Inflammatory macrophage treated with lipopolysaccharide for 4 hours (primary cell): ENCODE data around the gene POC1A.
"Not testable (repeated sequence)": the region's sequence is repeated elsewhere in the genome, so short reads cannot be mapped to it uniquely, and the experiment has no call there.

ENCODE experiments used
- DNase-seq: peaks from one replicate; pipeline ENCODE4 v3.0.0-alpha.2; 2020

Gene POC1A

DNA sequence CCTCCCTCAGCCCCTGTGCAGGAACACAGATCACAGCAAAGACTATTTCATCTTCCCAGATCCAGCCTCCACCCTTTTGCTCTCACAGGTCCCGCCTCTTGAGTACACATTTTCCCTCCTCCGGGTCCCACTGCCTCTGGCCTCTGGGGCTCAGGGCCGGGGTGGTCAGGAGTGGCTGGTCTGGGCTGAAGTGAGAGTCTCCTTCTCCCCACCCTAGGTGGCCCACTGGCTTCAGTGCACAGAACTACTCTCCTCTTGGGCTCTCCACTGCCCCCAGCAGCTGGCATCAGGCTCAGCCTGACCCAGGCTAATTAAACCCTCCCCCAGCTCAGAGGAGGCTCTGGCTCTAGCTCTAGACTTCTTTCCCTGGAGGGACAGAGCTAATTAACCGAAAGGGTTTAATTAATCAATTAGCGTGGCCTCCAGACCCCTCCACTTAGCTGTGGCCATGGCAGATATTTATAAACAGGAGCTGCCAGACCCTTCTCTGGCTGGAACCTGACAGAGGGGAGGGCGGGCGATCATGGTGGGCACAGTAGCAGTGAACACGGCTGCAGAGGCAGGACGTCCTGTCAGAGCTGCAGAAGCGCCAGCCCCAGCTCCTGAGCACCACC, 113.0 kb downstream of the POC1A start:
- no peak for DNase-seq

DNA sequence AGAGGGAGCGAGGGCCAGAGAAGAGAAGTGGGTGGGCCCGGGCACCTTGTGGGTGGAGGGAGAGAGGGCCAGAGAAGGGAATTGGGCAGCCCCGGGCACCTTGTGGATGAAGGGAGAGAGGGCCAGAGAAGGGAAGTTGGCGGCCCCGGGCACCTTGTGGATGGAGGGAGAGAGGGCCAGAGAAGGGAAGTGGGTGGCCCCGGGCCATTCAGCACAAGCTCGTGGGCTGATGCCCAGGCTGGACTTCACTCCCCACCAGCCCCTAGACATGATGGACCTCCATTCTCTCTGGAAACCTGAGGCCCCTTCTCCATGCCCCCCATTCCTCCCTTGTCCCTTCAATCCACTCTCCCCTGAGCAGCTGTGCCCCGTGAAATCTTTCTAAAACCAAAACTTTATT, 113.6 kb downstream of the POC1A start:
- DNase-seq: no peak

DNA sequence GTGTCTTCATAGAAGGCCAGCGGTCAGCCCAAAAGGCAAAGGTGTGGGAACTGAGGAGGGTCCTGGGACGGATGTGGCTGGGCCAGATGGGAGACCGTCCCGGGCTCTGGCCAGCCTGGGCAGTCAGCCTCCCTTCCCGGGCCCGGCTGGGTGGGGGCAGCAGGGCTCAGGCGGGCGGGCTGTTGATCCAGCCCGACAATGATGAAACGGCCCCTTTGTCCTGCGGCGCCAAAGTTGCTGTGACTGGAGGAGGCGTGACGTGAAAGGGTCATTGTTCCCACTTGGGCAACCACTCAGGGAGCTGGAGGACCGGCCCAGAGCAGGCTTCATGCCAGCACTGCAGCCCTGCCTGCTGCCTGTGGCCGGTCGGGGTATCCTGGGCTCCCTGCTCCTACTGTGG, 114.4 kb downstream of the POC1A start:
- no peak for DNase-seq

DNA sequence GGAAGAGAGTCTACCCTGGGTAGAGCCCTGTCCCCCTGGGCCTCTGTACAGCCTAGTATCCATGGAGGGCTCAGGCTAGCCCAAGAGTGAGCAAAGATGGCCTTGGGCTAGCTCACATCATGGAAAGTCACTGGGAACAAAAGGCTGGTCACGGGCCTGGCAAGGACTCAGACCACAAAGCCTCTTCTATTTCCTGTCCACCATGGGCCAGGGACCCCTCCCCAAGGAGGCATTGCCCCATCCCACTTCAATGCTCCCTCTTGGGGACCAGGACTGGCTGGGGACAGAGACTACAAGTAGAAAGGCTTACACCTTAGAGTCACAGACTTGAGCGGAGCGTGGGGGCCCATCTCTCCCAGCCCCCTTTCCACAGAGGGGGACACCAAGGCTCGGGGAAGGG, 114.8 kb downstream of the POC1A start:
- DNase-seq: no peak

DNA sequence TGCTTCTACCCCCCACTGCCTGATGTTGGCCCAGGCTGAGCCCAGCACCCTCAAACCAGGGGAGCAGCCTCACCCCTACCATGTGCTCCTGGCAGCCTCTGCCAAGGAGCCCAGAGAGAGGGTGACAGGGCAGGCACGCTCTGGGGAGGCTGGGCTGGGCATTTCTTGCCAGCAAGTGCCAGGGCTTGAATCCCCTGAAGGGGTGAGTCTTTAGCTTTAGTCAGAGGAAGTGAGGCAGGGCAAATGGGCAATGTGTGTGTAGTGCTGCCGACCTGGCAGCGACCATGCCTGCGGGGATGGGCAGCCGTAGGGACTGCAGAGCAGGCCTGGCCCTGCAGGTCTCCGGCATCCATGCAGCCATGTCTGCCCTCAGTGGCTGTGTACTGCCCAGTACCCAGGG, 116.0 kb downstream of the POC1A start:
- DNase-seq: no peak

DNA sequence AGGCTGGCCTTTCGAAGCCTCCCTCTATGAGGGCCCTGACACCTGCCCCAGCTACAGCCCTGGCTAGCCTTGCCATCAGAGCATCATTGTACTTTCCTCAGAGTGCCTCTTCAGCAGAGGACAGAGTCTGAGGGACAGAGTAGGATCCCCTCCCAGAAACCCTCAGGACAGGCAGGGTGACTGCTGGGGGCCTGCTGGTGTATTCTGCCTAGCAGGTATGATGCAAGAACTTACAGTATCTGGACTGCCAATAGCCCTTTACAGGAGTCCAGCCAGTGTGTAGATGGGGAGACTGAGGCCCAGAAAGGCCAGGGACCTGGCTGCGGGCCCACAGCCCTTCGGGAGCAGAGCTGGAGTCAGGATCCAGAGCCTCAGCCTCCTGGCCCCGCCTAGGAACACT, 116.9 kb downstream of the POC1A start:
- no peak for DNase-seq

DNA sequence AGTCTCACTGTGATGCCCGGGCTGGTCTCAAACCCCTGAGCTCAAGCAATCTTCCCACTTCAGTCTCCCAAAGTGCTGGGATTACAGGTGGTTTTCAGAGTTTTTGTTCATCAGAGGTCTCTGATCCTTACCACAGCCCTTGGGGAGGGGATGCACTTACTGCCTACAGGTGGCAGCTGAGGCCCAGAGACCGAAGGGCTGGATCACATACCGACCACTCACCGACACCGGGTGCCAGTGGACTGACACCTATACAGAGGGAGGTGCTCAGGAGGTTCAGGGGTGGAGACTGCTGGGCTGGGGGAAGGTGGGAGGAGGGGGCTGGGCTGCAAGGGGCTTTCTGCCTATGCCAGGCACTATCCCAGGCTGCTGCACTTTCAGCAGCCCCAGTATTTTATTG, 117.4 kb downstream of the POC1A start:
- DNase-seq: no peak

DNA sequence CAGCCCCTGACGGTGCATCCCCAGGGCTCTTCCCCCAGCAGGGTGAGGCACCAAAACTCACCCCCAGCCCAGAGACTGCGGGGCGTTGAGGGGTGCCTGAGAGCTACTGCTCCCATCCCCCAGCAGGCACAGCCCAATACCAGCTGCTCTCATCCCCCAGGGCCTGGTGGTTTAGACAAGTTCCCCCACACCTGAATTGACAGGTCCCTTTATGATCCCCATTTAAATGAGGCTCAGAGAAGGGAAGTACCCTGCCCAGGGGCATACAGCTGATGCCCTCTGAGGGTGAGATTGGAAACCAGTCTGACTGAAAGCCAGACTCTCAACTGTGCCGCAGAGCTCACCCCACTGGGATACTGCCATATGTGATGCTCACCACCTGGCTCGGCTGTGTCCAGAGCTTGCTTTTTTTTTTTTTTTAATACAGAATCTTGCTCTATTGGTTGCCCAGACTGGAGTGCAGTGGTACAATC, 118.0 kb downstream of the POC1A start:
- DNase-seq: no peak

DNA sequence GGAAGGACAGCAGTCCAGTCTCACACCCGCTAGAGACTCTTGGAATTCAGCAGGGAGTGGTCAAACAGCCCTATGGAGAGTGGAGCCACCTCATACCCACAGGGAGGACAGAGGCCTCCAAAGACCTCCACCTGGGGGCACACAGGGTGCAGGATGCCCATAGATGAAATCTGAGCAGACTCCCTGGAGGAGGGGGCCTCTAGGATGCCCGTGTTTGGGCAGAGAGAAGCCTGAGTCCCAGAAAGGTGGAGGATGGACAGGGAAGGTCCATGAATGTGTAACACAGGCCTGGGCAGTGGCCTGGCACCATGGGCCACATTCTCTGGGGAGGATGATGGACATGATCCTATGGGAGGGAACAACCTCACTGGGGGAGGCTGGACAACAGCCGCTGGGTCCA, 119.6 kb downstream of the POC1A start:
- DNase-seq: no peak

DNA sequence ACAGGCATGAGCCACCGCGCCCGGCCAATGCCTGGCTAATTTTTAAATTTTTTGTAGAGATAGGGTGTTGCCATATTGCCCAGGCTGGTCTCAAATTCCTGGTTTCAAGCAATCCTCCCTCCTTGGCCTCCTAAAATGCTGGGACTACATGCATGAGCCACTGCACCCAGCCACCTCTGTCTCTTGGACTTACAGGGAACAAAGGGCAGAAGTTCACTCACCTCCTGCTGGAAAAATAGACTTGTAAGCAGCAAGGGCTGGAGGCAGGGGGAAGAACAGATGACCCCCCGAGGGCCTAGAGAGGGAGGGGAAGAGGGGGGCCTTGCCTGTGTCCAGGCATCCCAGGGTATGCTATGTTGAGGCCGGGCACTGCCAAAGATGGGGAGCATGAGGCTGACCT, 120.0 kb downstream of the POC1A start:
- no peak for DNase-seq

DNA sequence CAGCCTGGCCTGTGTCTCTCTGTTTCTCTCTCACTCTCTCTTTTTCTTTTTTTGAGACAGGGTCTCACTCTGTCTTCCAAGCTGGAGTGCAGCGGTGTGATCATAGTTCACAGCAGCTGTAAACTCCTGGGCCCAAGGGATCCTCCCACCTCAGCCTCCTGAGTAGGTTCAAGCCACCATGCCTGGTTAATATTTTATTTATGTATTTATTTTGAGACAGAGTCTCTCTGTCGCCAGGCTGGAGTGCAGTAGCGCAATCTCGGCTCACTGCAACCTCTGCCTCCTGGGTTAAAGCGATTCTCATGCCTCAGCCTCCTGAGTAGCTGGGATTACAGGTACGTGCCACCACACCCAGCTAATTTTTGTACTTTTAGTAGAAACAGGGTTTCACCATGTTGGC, 120.5 kb downstream of the POC1A start:
- DNase-seq: not testable (repeated sequence)

DNA sequence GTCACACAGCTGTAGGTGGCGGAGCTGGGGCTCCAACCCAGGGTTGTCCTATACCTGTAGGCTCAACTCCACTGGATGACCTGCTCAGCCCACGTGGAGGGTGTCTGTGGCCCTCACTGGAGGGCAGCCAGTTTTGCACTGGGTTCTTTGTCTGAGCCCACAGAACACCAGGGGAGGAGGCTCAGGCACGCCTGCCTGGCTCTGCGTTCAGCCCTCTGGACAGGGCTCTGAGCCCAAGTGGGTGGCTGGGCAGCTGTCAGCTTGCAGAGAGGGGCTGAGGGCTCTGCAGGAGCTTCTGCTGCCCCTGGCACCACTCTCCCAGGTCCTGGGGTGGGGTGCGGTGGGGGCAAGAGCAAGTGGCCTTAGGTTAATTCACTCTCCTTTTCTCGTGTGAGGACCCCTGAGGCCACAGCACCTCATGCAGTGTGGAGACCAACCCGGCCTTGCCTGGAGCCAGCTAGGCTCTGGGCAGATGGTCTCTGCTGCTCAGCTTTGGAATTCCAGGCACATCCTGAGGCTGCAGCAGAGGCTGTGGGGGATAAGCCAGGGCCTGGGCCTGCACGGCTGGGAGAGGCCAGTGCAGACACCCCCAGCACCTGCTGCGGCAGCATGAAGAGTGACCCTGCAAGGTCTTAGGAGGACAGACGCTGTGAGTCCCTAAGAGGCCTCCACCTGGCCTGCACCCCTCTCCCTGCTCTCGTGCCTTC, 121.4 kb downstream of the POC1A start:
- no peak for DNase-seq

DNA sequence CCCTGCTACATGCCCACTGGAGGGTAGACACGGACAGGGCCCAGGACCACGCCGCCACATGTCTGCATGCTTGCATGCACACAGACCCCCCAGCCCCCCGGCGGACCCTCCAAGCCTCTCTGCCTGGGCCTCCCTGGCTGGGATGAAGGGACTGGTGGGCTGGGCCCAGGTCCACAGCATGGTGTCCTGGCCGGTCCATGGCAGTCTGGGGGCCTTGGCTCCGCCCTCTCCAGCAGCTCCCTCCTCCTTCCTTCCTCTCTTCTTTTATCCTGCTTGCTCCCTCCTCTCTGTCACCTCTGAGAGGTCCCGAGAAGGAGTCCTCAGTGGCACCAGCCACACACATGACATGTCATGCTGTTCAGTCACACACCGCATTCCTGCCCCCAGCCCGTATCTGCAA, 122.3 kb downstream of the POC1A start:
- DNase-seq: no peak

DNA sequence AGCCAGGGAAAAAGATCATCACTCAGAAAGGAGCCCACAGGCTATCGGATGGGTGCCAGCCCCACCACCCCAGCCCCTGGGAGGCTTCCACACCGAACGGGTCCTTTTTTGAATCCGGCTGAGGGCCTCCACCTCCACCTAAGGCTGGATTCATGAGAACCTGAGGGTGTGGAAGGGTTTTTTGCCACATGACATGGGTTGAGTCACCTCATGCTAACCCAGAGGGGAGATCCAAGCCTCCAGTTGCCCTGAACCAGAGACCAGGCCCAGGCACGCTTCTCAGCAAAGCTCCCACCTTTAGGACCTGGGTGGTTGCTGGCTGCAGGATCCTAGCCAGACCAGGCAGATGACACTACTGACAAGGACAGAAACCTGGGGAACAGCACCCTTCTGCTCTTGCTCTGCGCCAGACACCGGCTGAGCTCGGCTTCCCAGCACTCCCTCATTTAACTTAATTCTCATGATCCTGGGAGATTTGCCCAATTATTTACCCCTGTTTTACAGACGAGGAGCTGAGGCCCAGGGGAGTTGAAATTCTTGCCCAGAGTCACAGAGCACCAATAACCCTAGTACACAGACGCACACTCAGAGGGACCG, 123.4 kb downstream of the POC1A start:
- no peak for DNase-seq

DNA sequence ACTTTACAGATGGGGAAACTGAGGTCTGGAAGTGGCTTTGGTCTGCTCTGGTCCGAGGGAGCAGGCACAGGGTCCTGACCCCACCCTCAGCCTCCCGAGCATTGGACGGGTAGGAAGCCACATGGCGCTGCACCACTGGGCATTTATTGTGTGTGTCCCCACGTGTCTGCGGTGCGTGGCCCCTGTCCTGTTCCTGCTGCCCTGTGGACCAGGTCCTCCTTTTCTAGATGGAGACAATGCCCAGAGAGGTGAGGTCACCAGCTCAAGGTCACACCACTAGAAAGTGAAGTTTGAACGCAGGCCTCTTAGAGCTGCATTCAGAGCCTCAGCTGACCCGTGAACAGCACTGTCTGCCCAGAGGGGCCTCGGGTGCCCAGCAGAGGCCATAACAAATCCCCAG, 124.7 kb downstream of the POC1A start:
- no peak for DNase-seq

DNA sequence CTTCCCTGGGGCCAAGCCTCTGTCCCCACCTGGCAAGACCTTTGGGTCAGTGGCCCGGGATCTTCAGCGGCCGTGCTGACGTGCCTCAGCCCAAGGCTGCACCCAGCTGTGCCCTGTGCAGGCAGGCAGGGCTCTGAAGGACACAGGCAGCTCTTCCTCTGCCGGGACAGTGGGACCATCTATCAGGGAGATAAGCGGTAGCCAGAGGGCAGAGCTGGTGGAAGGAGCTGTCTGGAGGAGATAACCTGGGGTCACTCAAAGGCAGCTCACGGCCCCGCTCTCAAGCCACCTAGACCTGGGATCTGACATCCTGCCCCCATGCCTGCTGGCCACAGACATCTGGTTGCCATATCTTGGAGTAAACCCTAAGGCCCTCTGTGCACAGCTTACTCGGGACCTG, 125.2 kb downstream of the POC1A start:
- no peak for DNase-seq

DNA sequence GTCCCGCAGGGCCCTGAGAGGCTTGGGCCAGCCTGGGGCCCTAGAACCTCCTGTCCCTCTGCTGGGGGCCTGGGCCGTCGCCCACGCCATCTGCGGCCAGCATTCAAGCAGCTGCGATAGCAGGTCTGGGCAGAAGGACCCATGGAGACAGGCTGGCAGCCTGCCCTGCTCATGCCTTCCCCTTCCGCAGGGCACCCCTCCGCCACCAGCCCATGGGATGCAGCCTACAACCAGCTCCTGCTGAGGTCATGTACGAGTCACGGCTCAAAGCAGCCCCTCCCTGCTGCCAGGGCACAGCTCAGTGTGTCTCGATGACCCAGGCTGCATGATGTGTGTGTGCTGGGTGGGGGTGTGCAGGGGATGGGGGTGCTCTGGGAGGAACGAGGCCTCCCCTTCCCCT, 125.7 kb downstream of the POC1A start:
- no peak for DNase-seq

DNA sequence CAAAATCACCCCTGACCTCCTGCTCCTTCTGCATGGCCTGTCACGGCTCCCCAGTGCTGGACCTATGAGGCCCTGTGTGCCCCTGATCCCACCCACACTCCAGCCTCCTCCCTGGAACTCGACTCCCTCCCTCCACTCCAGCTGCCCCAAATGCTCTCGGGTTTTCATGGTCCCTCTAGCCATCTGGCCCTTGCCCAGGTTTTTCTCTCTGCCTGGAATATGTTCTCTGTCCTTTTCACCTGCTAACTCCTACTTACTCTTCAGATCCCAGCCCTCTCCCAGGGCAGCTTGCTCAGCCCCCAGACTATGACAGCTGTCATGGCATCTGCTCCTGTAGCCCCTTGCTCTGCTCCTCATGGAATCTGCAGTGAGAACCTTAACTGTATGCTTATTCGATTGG, 128.2 kb downstream of the POC1A start:
- DNase-seq: no peak

DNA sequence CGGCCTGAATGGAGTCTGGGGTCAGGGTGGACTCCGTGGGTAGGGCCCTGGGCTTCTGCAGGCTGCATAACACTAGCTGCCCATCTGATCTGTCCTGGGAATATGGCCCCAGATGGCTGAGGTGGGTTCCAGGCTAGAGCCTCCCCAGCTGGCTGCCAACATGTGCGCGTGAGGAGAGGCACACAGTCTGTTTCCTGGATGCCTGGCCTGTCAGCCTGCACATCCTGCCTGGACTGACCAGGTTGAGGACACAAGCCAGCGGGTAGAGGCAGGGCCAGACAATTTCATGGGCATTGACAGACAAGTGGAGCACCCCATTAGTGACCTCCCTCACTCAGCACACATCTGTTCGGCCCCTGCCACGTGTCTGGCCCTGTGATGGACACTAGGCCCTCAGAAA, 128.8 kb downstream of the POC1A start:
- no peak for DNase-seq
